Ascending aorta (tissue), 2 donors: ENCODE data around the gene ECE2. TPM values are rescaled to one million over a fixed set of nuclear protein-coding genes. Genes with fewer than 3 reads are reported as not detected.

Experiments
- DNase-seq, 2 donors: peaks; one replicate each; pipeline ENCODE4 v3.0.0-alpha.2; 2019; ENCODE audit warnings: low spot score in 2 of 2
- H3K27ac ChIP-seq, 2 donors: fragments of 200-600 bp; sonication (generic); one replicate each; pipeline ENCODE4 v1.5.1; 2016 to 2017; ENCODE audit warnings: mild to moderate bottlenecking in 1 of 2
- H3K27me3 ChIP-seq: fragments of 200-600 bp; sonication (generic); one replicate; pipeline ENCODE4 v1.5.1; 2017
- H3K36me3 ChIP-seq, 2 donors: fragments of 200-600 bp; sonication (generic); one replicate each; pipeline ENCODE4 v1.5.1; 2016
- H3K4me1 ChIP-seq, 2 donors: fragments of 200-600 bp; sonication (generic); one replicate each; pipeline ENCODE4 v1.5.1; 2016 to 2017; ENCODE audit warnings: mild to moderate bottlenecking in 1 of 2
- H3K4me3 ChIP-seq, 2 donors: fragments of 200-600 bp; sonication (generic); one replicate each; pipeline ENCODE4 v1.5.1; 2016 to 2017; ENCODE audit warnings: mild to moderate bottlenecking in 1 of 2
- H3K9me3 ChIP-seq, 2 donors: fragments of 200-600 bp; sonication (generic); one replicate each; pipeline ENCODE4 v1.5.1; 2016
- intact Hi-C: fragments of 100-400 bp; cut with DNase I; formaldehyde crosslinking; loops from one replicate; pipeline ENCODE4 v1.15.1; 2023
- total RNA-seq: library from RNA; depleted of rRNA; stranded (reverse); fragments of >200 nt; gene quantifications from one replicate; pipeline ENCODE4 v1.1.0, GENCODE V29; 2016
- TF ChIP-seq, protein P1 (sequence below), 3 experiments: fragments of 200-600 bp in 2 of 3; fragments of 450-650 bp in 1 of 3; sonication (generic) in 2 of 3; IDR thresholded peaks; one replicate each; pipeline ENCODE4 v1.5.1; 2016 to 2019; ENCODE audit warnings: antibody characterized with exemption in 3 of 3, mild to moderate bottlenecking in 1 of 3, moderate library complexity in 1 of 3

ECE2 gene
- total RNA-seq, 1 donor from 2014 or later: not detected

DNA sequence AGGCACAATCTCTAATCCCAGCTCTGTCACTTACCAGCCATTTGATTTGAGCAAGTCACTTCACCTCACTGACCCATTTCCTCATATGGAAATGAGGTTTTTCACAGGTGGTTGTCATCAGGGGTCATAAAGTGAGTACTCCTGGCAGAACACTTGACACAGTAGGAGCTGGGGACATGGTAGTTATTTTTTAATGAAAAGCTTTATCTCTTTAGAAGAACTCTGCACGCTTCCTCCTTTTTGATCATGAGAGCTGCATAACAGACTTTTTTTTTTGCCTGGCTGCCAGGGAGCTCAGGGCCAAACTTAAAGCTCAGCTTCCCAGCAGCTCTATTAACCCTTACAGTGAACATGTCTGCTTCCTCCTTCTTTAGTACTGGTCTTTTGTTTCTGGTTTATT, 38.0 kb upstream of the ECE2 start:
- no peaks in the 10 kb centered on the region for H3K27me3 ChIP-seq
- peaks cover 4 to 8% of the 10 kb centered on the region in 2 donors for H3K36me3 ChIP-seq
- no peaks in the 10 kb centered on the region for H3K4me1 ChIP-seq
- DNase-seq: no peak
- H3K4me3 ChIP-seq: no peak overlapping the region
- intact Hi-C loops: no loop called here
- TF ChIP-seq, protein P1, sequence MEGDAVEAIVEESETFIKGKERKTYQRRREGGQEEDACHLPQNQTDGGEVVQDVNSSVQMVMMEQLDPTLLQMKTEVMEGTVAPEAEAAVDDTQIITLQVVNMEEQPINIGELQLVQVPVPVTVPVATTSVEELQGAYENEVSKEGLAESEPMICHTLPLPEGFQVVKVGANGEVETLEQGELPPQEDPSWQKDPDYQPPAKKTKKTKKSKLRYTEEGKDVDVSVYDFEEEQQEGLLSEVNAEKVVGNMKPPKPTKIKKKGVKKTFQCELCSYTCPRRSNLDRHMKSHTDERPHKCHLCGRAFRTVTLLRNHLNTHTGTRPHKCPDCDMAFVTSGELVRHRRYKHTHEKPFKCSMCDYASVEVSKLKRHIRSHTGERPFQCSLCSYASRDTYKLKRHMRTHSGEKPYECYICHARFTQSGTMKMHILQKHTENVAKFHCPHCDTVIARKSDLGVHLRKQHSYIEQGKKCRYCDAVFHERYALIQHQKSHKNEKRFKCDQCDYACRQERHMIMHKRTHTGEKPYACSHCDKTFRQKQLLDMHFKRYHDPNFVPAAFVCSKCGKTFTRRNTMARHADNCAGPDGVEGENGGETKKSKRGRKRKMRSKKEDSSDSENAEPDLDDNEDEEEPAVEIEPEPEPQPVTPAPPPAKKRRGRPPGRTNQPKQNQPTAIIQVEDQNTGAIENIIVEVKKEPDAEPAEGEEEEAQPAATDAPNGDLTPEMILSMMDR (IDR thresholded peaks at IDR 0.05): no peak
- H3K27ac ChIP-seq: no peak overlapping the region
- H3K9me3 ChIP-seq: no peaks in the 10 kb centered on the region

DNA sequence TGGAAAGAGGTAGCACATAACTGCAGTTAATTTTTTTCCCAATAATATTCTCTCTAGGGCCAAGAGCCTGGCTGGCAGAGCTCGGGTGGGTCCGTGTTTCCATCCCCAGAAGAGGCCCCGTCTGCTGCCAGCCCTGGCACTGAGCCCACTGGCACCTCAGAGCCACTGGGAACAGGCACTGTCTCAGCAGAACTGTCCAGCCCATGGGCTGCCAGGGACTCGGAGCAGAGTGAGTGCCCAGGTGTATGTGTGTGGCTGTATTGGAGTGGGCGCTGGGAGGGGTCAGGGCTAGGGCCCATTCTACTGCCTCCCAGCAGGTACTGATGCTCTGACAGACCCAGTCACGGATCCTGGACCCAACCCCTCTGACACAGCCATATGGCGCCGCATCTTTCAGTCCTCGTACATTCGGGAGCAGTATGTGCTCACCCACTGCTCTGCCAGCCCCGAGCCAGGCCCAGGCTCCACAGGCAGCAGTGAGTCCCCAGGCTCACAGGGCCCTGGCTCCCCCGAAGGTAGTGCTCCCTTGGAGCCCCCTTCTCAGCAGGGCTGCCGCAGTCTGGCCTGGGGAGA, 37.5 kb upstream of the ECE2 start:
- H3K27me3 ChIP-seq: no peaks in the 10 kb centered on the region
- TF ChIP-seq, protein P1 (IDR thresholded peaks at IDR 0.05): no peak
- intact Hi-C loops: no loop called here
- no peaks in the 10 kb centered on the region for H3K9me3 ChIP-seq
- H3K4me1 ChIP-seq: no peaks in the 10 kb centered on the region
- no peak overlapping the region for H3K27ac ChIP-seq
- H3K36me3 ChIP-seq: peaks cover 9 to 13% of the 10 kb centered on the region in 2 donors
- H3K4me3 ChIP-seq: no peak overlapping the region
- no peak for DNase-seq

DNA sequence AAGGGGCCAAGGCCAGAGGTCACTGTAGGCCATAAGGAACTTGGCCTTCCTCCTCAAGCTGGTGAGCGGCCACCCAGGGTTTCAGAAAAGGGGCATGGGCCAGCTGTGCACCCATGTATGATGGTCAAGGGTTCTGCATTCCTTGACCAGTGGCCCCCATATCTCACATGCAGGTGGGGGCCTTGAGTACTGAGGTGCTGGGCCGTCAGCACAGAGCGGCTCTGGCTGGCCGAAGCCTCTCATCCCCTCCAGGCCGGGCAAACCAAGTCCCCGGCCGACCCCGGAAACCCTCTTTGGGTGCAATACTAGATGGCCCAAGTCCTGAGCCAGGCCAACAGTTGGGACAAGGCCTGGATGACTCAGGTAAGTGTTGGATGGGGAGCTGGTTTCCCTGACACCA, 36.6 kb upstream of the ECE2 start:
- H3K27me3 ChIP-seq: no peaks in the 10 kb centered on the region
- TF ChIP-seq, protein P1 (IDR thresholded peaks at IDR 0.05): no peak
- H3K36me3 ChIP-seq: peaks cover 17 to 22% of the 10 kb centered on the region in 2 donors
- intact Hi-C loops: no loop called here
- H3K9me3 ChIP-seq: no peaks in the 10 kb centered on the region
- H3K27ac ChIP-seq: no peak overlapping the region
- DNase-seq: no peak
- H3K4me1 ChIP-seq: no peaks in the 10 kb centered on the region
- no peak overlapping the region for H3K4me3 ChIP-seq

DNA sequence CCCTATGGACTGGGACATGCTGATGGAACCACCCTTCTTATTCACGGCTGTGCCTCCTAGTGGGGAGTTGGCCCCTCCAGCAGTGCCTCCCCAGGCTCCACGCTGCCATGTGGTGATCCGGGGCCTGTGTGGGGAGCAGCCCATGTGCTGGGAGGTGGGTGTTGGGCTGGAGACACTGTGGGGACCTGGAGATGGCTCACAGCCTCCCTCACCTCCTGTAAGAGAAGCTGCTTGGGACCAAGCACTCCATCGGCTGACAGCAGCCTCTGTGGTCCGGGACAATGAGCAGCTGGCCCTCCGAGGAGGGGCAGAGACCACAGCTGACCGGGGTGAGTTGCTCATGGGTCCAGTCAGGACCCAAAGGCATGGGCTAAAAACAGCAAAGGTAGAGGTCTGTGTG, 36.1 kb upstream of the ECE2 start:
- TF ChIP-seq, protein P1 (IDR thresholded peaks at IDR 0.05): no peak
- H3K9me3 ChIP-seq: no peaks in the 10 kb centered on the region
- no peaks in the 10 kb centered on the region for H3K27me3 ChIP-seq
- no peak overlapping the region for H3K27ac ChIP-seq
- peaks cover 22 to 27% of the 10 kb centered on the region in 2 donors for H3K36me3 ChIP-seq
- H3K4me3 ChIP-seq: no peak overlapping the region
- intact Hi-C loops: no loop called here
- no peak for DNase-seq
- no peaks in the 10 kb centered on the region for H3K4me1 ChIP-seq

DNA sequence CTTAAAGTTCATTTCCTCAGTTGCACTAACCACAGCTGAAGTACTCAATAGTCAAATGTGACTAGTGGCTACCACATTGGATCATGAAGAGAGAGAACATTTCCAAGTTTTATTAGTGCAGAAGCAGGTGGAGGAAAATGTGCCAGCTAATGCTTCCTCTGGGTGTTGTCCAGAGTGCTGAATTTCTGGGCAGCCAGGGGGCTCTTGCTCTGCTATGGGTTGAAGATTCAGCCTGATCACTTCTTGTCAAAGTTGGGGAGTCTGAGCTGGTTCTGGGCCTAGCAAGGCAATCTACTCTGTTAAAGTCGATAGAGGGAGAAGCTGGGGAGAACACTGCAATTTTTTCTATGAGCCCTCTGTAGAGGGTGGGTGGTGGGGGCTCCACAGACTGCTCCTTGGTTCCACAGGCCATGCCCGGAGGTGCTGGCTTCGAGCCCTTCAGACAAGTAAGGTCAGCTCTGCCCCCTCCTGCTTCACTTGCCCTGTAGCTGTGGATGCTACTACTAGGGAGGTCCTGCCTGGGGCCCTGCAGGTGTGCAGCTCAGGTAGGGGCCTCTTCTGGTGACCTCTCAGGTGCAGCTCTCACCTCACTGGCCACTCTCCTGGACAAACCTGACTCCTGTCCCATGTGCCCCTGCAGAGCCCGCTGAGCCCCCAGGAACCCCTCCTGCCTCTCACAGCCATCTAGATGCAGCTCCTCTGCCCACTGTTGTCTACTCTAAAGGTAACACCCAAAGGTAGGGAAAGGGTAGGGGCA, 35.3 kb upstream of the ECE2 start:
- Histone ChIP-seq H3K36me3 (peaks cover 31 to 35% of the 10 kb centered on the region in 2 donors), H3K27ac (no peak overlapping the region), H3K27me3 (no peaks in the 10 kb centered on the region), H3K4me1 (no peaks in the 10 kb centered on the region), H3K9me3 (no peaks in the 10 kb centered on the region), H3K4me3 (no peak overlapping the region)
- intact Hi-C loops: no loop called here
- TF ChIP-seq, protein P1 (IDR thresholded peaks at IDR 0.05): no peak
- DNase-seq: no peak
